ENCODE measurements around the gene MSH2. TPM values are rescaled to one million over a fixed set of nuclear protein-coding genes. Genes with fewer than 3 reads are reported as not detected.
"Not testable (repeated sequence)": the region's sequence is repeated elsewhere in the genome, so short reads cannot be mapped to it uniquely, and the experiment has no call there.

The MSH2 gene
- total and polyA plus RNA-seq, 3 donors from 2014 or later, result 23.5 to 25.3 (median 24.3) TPM

GRCh38 chr2:47422016-47422415 lies 19.1 kb downstream of the MSH2 start:
- no peaks in the 10 kb centered on the region for H3K9me3 ChIP-seq
- no peaks in the 10 kb centered on the region for H3K36me3 ChIP-seq (ENCODE audit: low read depth, missing control alignments)
- no peak for TF ChIP-seq POLR2A (IDR thresholded peaks at IDR 0.05)
- no peaks in the 10 kb centered on the region for H3K27me3 ChIP-seq
- intact Hi-C loops (cut with DNase I; ENCODE audit: low total_unique reads), result no loop called here
- no peaks in the 10 kb centered on the region for H3K4me1 ChIP-seq
- 85 to 95% methylated on average over 4 of the region's 4 CpGs for WGBS, 2 donors
- no peak overlapping the region for H3K4me3 ChIP-seq
- H3K27ac ChIP-seq, result no peak overlapping the region
- DNase-seq, result no peak

DNA sequence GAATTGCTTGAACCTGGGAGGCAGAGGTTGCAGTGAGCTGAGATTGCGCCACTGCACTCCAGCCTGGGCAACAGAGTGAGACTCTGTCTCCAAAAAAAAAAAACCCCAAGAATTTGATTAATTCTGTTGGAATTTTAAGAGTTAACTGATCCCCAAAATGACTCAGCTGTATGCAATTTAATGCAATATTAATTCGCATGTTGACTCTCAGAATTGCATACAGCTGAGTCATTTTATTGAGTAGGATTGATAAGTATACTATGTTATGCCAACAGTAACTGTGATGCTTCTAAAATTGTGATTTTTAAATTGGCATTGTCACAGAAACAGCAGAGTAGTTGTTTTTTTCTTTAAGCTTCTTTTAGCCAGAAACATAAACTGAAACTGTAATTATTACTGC lies 19.6 kb downstream of the MSH2 start:
- no peaks in the 10 kb centered on the region for H3K4me1 ChIP-seq
- TF ChIP-seq CTCF (IDR thresholded peaks at IDR 0.05), result no peak
- no peak for TF ChIP-seq POLR2A (IDR thresholded peaks at IDR 0.05)
- H3K27me3 ChIP-seq, result no peaks in the 10 kb centered on the region
- no peak overlapping the region for H3K27ac ChIP-seq
- no peak overlapping the region for H3K4me3 ChIP-seq
- H3K9me3 ChIP-seq, result no peaks in the 10 kb centered on the region
- 92% methylated on average over 2 of the region's 2 CpGs for WGBS, 2 donors
- H3K36me3 ChIP-seq (ENCODE audit: low read depth, missing control alignments), result no peaks in the 10 kb centered on the region
- intact Hi-C loops (cut with DNase I; ENCODE audit: low total_unique reads), result no loop called here
- no peak for DNase-seq

- intact Hi-C loops (cut with DNase I; ENCODE audit: low total_unique reads), result no loop called here
- Histone ChIP-seq H3K4me3 (no peak overlapping the region), H3K36me3 (ENCODE audit: low read depth, missing control alignments) (no peaks in the 10 kb centered on the region), H3K9me3 (no peaks in the 10 kb centered on the region), H3K4me1 (no peaks in the 10 kb centered on the region), H3K27ac (no peak overlapping the region), H3K27me3 (no peaks in the 10 kb centered on the region)
- TF ChIP-seq POLR2A (IDR thresholded peaks at IDR 0.05), result no peak
- TF ChIP-seq CTCF (IDR thresholded peaks at IDR 0.05), result no peak
- no peak for DNase-seq
- 86 to 87% methylated on average over 4 of the region's 4 CpGs for WGBS, 2 donors
Measured at GRCh38 chr2:47426786-47427185, 23.8 kb downstream of the MSH2 start.

GRCh38 chr2:47429795-47430194 lies 26.8 kb downstream of the MSH2 start:
- TF ChIP-seq CTCF (IDR thresholded peaks at IDR 0.05), result no peak
- TF ChIP-seq POLR2A (IDR thresholded peaks at IDR 0.05), result no peak
- H3K36me3 ChIP-seq (ENCODE audit: low read depth, missing control alignments), result no peaks in the 10 kb centered on the region
- intact Hi-C loops (cut with DNase I; ENCODE audit: low total_unique reads), result loop anchor here (10.0 kb wide), 1 partner anchor 335 kb away; no protein-coding TSS in a partner anchor
- no peak overlapping the region for H3K27ac ChIP-seq
- no peak for DNase-seq
- H3K27me3 ChIP-seq, result no peaks in the 10 kb centered on the region
- 93 to 94% methylated on average over 6 of the region's 6 CpGs for WGBS, 2 donors
- H3K4me3 ChIP-seq, result no peak overlapping the region
- no peaks in the 10 kb centered on the region for H3K4me1 ChIP-seq
- no peaks in the 10 kb centered on the region for H3K9me3 ChIP-seq

DNA sequence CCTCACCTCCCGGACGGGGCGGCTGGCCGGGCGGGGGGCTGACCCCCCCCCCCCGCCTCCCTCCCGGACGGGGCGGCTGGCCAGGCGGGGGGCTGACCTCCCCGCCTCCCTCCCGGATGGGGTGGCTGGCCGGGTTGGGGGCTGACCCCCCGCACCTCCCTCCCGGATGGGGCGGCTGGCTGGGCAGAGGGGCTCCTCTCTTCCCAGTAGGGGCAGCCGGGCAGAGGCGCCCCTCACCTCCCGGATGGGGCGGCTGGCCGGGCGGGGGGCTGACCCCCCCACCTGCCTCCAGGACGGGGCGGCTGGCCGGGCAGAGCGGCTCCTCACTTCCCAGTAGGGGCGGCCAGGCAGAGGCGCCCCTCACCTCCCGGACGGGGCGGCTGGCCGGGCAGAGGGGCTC lies 30.1 kb downstream of the MSH2 start:
- not testable (repeated sequence) for H3K36me3 ChIP-seq (ENCODE audit: low read depth, missing control alignments); H3K27ac ChIP-seq; H3K9me3 ChIP-seq; DNase-seq; H3K4me1 ChIP-seq; H3K27me3 ChIP-seq; H3K4me3 ChIP-seq
- intact Hi-C loops (cut with DNase I; ENCODE audit: low total_unique reads), result loop anchor here (10.0 kb wide), 1 partner anchor 332 kb away; no protein-coding TSS in a partner anchor
- 100% methylated on average over 5 of the region's 32 CpGs; no CpG with 5 or more reads in 1 of the 2 donors for WGBS, 2 donors

DNA sequence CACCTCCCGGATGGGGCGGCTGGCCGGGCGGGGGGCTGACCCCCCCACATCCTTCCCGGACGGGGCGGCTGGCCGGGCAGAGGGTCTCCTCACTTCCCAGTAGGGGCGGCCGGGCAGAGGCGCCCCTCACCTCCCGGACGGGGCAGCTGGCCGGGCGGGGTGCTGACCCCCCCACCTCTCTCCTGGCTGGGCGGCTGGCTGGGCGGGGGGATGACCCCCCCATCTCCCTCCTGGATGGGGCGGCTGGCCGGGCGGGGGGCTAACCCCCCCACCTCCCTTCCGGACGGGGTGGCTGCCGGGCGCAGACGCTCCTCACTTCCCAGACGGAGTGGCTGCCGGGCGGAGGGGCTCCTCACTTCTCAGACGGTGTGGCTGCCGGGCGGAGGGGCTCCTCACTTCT lies 30.5 kb downstream of the MSH2 start:
- not testable (repeated sequence) for H3K27me3 ChIP-seq; H3K4me1 ChIP-seq; H3K4me3 ChIP-seq; DNase-seq; H3K9me3 ChIP-seq; H3K36me3 ChIP-seq (ENCODE audit: low read depth, missing control alignments); H3K27ac ChIP-seq
- intact Hi-C loops (cut with DNase I; ENCODE audit: low total_unique reads), result loop anchor here (10.0 kb wide), 1 partner anchor 331 kb away; no protein-coding TSS in a partner anchor
- WGBS, 2 donors, result 98% methylated on average over 9 of the region's 31 CpGs; no CpG with 5 or more reads in 1 of the 2 donors
